Neural cell (in vitro differentiated cells): ENCODE measurements around the gene LUM. TPM values are rescaled to one million over a fixed set of nuclear protein-coding genes. Genes with fewer than 3 reads are reported as not detected.

Experiments
- H2AFZ ChIP-seq: fragments of 200-600, 300-800 bp; sonication (generic), shearing (Covaris generic); 2 replicates; pipeline ENCODE4 v1.6.0; 2014; ENCODE audit warnings: low read depth, mild to moderate bottlenecking, antibody characterized with exemption, low read length, moderate library complexity
- H3F3A ChIP-seq: fragments of 200-600 bp; shearing (Covaris generic); 2 replicates; pipeline ENCODE4 v1.6.1; 2016; ENCODE audit warnings: mild to moderate bottlenecking, moderate library complexity, mixed read lengths, antibody characterized with exemption, low read length; ENCODE audit not compliant: insufficient read depth, poor library complexity, severe bottlenecking
- H3K27ac ChIP-seq: fragments of 200-600, 300-800 bp; sonication (generic), shearing (Covaris generic); 2 replicates; pipeline ENCODE4 v1.5.1; 2014; ENCODE audit warnings: mild to moderate bottlenecking, low read length, moderate library complexity
- H3K27me3 ChIP-seq: fragments of 300-800, 200-600 bp; sonication (generic), shearing (Covaris generic); 2 replicates; pipeline ENCODE4 v1.6.0; 2014; ENCODE audit warnings: mild to moderate bottlenecking, low read depth, low read length, moderate library complexity; ENCODE audit not compliant: insufficient read depth
- H3K36me3 ChIP-seq: fragments of 300-800, 200-600 bp; sonication (generic), shearing (Covaris generic); 2 replicates; pipeline ENCODE4 v1.5.1; 2014; ENCODE audit warnings: mild to moderate bottlenecking, antibody characterized with exemption, low read length, moderate library complexity; ENCODE audit not compliant: insufficient read depth
- H3K4me2 ChIP-seq: fragments of 300-800, 200-600 bp; sonication (generic), shearing (Covaris generic); 2 replicates; pipeline ENCODE4 v1.6.0; 2014; ENCODE audit warnings: mild to moderate bottlenecking, low read length
- H3K4me3 ChIP-seq: fragments of 300-800, 200-600 bp; sonication (generic), shearing (Covaris generic); 2 replicates; pipeline ENCODE4 v1.5.1; 2014; ENCODE audit warnings: mild to moderate bottlenecking, low read length, moderate library complexity
- H3K79me2 ChIP-seq: fragments of 200-600 bp; shearing (Covaris generic); replicated peaks from 2 replicates; pipeline ENCODE4 v1.6.0; 2014; ENCODE audit warnings: mild to moderate bottlenecking, low read length, moderate library complexity; ENCODE audit not compliant: insufficient read depth
- H3K9ac ChIP-seq: fragments of 300-800, 200-600 bp; sonication (generic), shearing (Covaris generic); 2 replicates; pipeline ENCODE4 v1.6.1; 2016; ENCODE audit warnings: mild to moderate bottlenecking, low read length, mixed read lengths
- H3K9me2 ChIP-seq: fragments of 200-600 bp; shearing (Covaris generic); 2 replicates; pipeline ENCODE4 v1.6.1; 2016; ENCODE audit warnings: mild to moderate bottlenecking, low read length, mixed read lengths; ENCODE audit not compliant: insufficient read depth
- H3K9me3 ChIP-seq: fragments of 200-600, 300-800 bp; sonication (generic), shearing (Covaris generic); 2 replicates; pipeline ENCODE4 v1.6.1; 2016; ENCODE audit warnings: mild to moderate bottlenecking, mixed run types, low read length, moderate library complexity, mixed read lengths
- H4K20me1 ChIP-seq: fragments of 200-600 bp; shearing (Covaris generic); 2 replicates; pipeline ENCODE4 v1.6.1; 2016; ENCODE audit warnings: mild to moderate bottlenecking, mixed run types; ENCODE audit not compliant: insufficient read depth
- EP300 ChIP-seq: fragments of 450-650 bp; conservative IDR thresholded peaks from 2 replicates; pipeline ENCODE4 v1.6.1; 2014; ENCODE audit warnings: antibody characterized with exemption, mild to moderate bottlenecking, moderate library complexity; ENCODE audit not compliant: poor library complexity, severe bottlenecking
- EZH2 ChIP-seq: fragments of 200-600, 300-800 bp; shearing (Covaris generic), sonication (generic); IDR thresholded peaks from 2 replicates; pipeline ENCODE4 v1.6.1; 2014; ENCODE audit warnings: antibody characterized with exemption, low read length, borderline replicate concordance, mild to moderate bottlenecking; ENCODE audit not compliant: insufficient read depth, poor library complexity, severe bottlenecking
- MXI1 ChIP-seq: fragments of 450-650 bp; conservative IDR thresholded peaks from 2 replicates; pipeline ENCODE4 v1.6.1; 2014; ENCODE audit warnings: antibody characterized with exemption, mild to moderate bottlenecking; ENCODE audit not compliant: poor library complexity, severe bottlenecking
- POLR2AphosphoS5 ChIP-seq: IDR thresholded peaks from 2 replicates; pipeline ENCODE4 v1.6.1; 2012
- RAD21 ChIP-seq: fragments of 450-650 bp; conservative IDR thresholded peaks from 2 replicates; pipeline ENCODE4 v1.6.1; 2014; ENCODE audit warnings: antibody characterized with exemption, mild to moderate bottlenecking, moderate library complexity
- SMC3 ChIP-seq: fragments of 450-650 bp; conservative IDR thresholded peaks from 2 replicates; pipeline ENCODE4 v1.6.1; 2014; ENCODE audit warnings: antibody characterized with exemption, mild to moderate bottlenecking, moderate library complexity; ENCODE audit not compliant: poor library complexity
- TAF1 ChIP-seq: IDR thresholded peaks from 2 replicates; pipeline ENCODE4 v1.6.1; 2012; ENCODE audit warnings: low read depth
- polyA plus RNA-seq: library from polyadenylated mRNA; depleted of rRNA; stranded (reverse); fragments of >200 nt; gene quantifications from 2 replicates; pipeline ENCODE4 v1.2.3, GENCODE V29; 2014
- TF ChIP-seq, protein P1 (sequence below): fragments of 450-650 bp; IDR thresholded peaks from 2 replicates; pipeline ENCODE4 v1.5.1; 2014; ENCODE audit warnings: antibody characterized with exemption, mild to moderate bottlenecking, moderate library complexity; ENCODE audit not compliant: poor library complexity, severe bottlenecking
- TF ChIP-seq, protein P2 (sequence below): IDR thresholded peaks from 2 replicates; pipeline ENCODE4 v1.6.1; 2012; ENCODE audit warnings: borderline replicate concordance

LUM gene
- polyA plus RNA-seq, 1 donor from 2014 or later: 0.89 TPM

DNA sequence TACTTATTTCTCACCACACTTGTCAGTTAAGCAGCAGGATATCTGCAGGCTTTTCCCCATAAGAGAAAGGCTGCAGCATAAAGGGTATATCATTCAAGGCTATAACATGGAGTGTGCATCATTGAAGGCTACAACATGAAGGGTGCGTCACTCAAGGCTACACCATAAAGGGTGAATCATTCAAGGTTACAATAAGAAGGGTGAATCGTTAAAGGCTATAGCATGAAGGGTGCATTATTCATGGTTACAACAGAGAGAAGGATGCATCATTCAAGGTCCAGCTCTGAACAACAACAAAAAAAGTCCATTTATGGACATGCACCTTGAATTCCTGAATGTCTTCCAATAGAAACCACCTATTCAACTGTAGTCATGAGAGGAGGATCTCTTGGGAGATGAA is 32.8 kb upstream of the LUM start:
- no peak overlapping the region for H3K4me3 ChIP-seq
- no peaks in the 10 kb centered on the region for H3K79me2 ChIP-seq
- no peak overlapping the region for H3K9ac ChIP-seq
- H3K36me3 ChIP-seq: no peaks in the 10 kb centered on the region
- TF ChIP-seq TAF1 (no peak), SMC3 (no peak), EP300 (no peak)
- TF ChIP-seq, protein P1, sequence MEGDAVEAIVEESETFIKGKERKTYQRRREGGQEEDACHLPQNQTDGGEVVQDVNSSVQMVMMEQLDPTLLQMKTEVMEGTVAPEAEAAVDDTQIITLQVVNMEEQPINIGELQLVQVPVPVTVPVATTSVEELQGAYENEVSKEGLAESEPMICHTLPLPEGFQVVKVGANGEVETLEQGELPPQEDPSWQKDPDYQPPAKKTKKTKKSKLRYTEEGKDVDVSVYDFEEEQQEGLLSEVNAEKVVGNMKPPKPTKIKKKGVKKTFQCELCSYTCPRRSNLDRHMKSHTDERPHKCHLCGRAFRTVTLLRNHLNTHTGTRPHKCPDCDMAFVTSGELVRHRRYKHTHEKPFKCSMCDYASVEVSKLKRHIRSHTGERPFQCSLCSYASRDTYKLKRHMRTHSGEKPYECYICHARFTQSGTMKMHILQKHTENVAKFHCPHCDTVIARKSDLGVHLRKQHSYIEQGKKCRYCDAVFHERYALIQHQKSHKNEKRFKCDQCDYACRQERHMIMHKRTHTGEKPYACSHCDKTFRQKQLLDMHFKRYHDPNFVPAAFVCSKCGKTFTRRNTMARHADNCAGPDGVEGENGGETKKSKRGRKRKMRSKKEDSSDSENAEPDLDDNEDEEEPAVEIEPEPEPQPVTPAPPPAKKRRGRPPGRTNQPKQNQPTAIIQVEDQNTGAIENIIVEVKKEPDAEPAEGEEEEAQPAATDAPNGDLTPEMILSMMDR: no peak
- no peaks in the 10 kb centered on the region for H3K27me3 ChIP-seq
- H3F3A ChIP-seq: no peaks in the 10 kb centered on the region
- H3K4me2 ChIP-seq: no peak overlapping the region
- H4K20me1 ChIP-seq: no peaks in the 10 kb centered on the region
- no peak overlapping the region for H3K27ac ChIP-seq
- H2AFZ ChIP-seq: no peak overlapping the region
- no peaks in the 10 kb centered on the region for H3K9me3 ChIP-seq
- H3K9me2 ChIP-seq: no peaks in the 10 kb centered on the region

DNA sequence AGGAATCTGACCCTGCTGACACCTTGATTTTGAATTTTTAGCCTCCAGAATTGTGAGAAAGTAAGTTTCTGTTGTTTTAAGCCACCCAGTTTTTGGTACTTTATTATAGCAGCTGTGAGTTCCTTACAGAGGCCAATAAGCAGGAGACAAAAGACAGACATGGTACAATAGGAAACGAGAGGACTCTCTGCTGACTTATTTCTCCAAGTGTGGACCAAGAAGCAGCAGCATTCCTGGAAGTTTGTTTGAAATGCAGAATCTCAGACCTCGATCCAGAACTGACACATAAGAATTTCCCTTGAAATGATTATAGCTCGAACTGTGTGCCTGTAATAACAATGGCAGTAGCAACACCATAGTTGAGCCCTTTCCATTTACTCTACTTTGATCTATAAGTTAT is 31.9 kb upstream of the LUM start:
- Histone ChIP-seq H3K36me3 (no peaks in the 10 kb centered on the region), H3K79me2 (no peaks in the 10 kb centered on the region), H3K27me3 (no peaks in the 10 kb centered on the region), H3K9ac (no peak overlapping the region), H3K9me2 (no peaks in the 10 kb centered on the region), H4K20me1 (no peaks in the 10 kb centered on the region), H3K27ac (no peak overlapping the region), H2AFZ (no peak overlapping the region), H3K4me3 (no peak overlapping the region), H3K4me2 (no peak overlapping the region), H3F3A (no peaks in the 10 kb centered on the region), H3K9me3 (no peaks in the 10 kb centered on the region)
- TF ChIP-seq EP300 (no peak), RAD21 (no peak), POLR2AphosphoS5 (no peak), SMC3 (no peak), EZH2 (no peak), MXI1 (no peak), TAF1 (no peak)
- TF ChIP-seq, protein P2, sequence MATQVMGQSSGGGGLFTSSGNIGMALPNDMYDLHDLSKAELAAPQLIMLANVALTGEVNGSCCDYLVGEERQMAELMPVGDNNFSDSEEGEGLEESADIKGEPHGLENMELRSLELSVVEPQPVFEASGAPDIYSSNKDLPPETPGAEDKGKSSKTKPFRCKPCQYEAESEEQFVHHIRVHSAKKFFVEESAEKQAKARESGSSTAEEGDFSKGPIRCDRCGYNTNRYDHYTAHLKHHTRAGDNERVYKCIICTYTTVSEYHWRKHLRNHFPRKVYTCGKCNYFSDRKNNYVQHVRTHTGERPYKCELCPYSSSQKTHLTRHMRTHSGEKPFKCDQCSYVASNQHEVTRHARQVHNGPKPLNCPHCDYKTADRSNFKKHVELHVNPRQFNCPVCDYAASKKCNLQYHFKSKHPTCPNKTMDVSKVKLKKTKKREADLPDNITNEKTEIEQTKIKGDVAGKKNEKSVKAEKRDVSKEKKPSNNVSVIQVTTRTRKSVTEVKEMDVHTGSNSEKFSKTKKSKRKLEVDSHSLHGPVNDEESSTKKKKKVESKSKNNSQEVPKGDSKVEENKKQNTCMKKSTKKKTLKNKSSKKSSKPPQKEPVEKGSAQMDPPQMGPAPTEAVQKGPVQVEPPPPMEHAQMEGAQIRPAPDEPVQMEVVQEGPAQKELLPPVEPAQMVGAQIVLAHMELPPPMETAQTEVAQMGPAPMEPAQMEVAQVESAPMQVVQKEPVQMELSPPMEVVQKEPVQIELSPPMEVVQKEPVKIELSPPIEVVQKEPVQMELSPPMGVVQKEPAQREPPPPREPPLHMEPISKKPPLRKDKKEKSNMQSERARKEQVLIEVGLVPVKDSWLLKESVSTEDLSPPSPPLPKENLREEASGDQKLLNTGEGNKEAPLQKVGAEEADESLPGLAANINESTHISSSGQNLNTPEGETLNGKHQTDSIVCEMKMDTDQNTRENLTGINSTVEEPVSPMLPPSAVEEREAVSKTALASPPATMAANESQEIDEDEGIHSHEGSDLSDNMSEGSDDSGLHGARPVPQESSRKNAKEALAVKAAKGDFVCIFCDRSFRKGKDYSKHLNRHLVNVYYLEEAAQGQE: no peak
- TF ChIP-seq, protein P1: no peak
